A549 (cell line): ENCODE data around the gene DMXL2.

ENCODE experiments used
- CBX2 ChIP-seq: fragments of 200-600 bp; sonication (generic); IDR thresholded peaks from 2 replicates; pipeline ENCODE4 v1.6.1; 2016; ENCODE audit warnings: low read depth, mild to moderate bottlenecking, borderline replicate concordance
- CBX8 ChIP-seq: fragments of 200-600 bp; sonication (generic); IDR thresholded peaks from 2 replicates; pipeline ENCODE4 v1.6.1; 2016
- CEBPB ChIP-seq, 2 experiments: fragments of >200 bp in 1 of 2; sonication (Bioruptor Twin) in 1 of 2; formaldehyde crosslinking in 1 of 2; IDR thresholded peaks; 2 replicates each; pipeline ENCODE4 v1.6.1; 2012 to 2016
- CHD2 ChIP-seq: fragments of 150-350 bp; IDR thresholded peaks from 2 replicates; pipeline ENCODE4 v1.6.1; 2014; ENCODE audit warnings: low read length; ENCODE audit not compliant: partially characterized antibody
- EP300 ChIP-seq, 2 experiments: fragments of >200 bp; sonication (Bioruptor Twin); formaldehyde crosslinking; IDR thresholded peaks; 2 replicates in 1 of 2; 3 replicates in 1 of 2; pipeline ENCODE4 v1.6.1; 2016 to 2017
- JUN ChIP-seq, 2 experiments: fragments of >200 bp; sonication (Bioruptor Twin); formaldehyde crosslinking; IDR thresholded peaks; 2 replicates in 1 of 2; 3 replicates in 1 of 2; pipeline ENCODE4 v1.6.1; 2016 to 2017
- MAFK ChIP-seq: fragments of 450-650 bp; IDR thresholded peaks from 2 replicates; pipeline ENCODE4 v1.6.1; 2014; ENCODE audit not compliant: partially characterized antibody
- POLR2A ChIP-seq: IDR thresholded peaks from 2 replicates; pipeline ENCODE4 v1.6.1; 2012; ENCODE audit warnings: mild to moderate bottlenecking, low read length
- SMC3 ChIP-seq: fragments of >200 bp; sonication (Bioruptor Twin); formaldehyde crosslinking; IDR thresholded peaks from 3 replicates; pipeline ENCODE4 v1.6.1; 2018; ENCODE audit warnings: inconsistent platforms
- SREBF2 ChIP-seq: fragments of 450-650 bp; IDR thresholded peaks from 2 replicates; pipeline ENCODE4 v1.6.1; 2014; ENCODE audit warnings: mild to moderate bottlenecking, moderate library complexity
- ZNF302 ChIP-seq: fragments of 250-450 bp; sonication (Bioruptor Pico); IDR thresholded peaks from 2 replicates; pipeline ENCODE4 v1.9.0; 2021; ENCODE audit warnings: inconsistent platforms, mild to moderate bottlenecking, moderate library complexity
- TF ChIP-seq, protein P1 (sequence below): fragments of >200 bp; sonication (Bioruptor Twin); formaldehyde crosslinking; IDR thresholded peaks from 3 replicates; pipeline ENCODE4 v1.5.1; 2016
- TF ChIP-seq, protein P2 (sequence below): fragments of 200-600 bp; sonication (generic); IDR thresholded peaks from 2 replicates; pipeline ENCODE4 v1.6.1; 2016; ENCODE audit warnings: antibody characterized with exemption, mild to moderate bottlenecking, moderate library complexity
- TF ChIP-seq, protein P3 (sequence below): IDR thresholded peaks from 2 replicates; pipeline ENCODE4 v1.6.1; 2012

DNA sequence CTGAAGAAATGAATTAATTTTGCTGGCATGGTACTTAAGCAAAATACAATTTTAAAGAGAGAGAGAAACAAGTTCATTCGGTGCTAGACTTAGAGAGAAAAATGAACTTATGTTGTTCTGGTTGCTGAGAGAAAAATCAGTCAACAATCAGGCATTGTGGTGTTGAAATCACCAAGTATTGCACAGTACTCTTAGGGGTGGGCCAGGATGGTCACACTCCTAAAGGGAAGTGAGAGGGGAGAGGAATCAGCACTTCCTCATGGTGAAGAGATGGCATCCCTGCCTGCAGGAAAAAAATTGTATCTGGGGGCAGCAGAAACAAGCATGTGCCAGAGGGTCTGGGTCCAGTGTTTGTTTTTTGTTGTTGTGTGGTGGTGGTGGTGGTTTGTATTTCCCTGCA lies 7.0 kb upstream of the DMXL2 start:
- TF ChIP-seq MAFK (no peak), SREBF2 (no peak), JUN (IDR thresholded peaks at IDR 0.05) (no peak), CHD2 (no peak), POLR2A (no peak), ZNF302 (CRISPR knock-in tag) (no peak), EP300 (IDR thresholded peaks at IDR 0.05) (no peak), SMC3 (no peak), CBX8 (no peak), CBX2 (no peak), CEBPB (IDR thresholded peaks at IDR 0.05) (no peak)
- TF ChIP-seq, protein P1, sequence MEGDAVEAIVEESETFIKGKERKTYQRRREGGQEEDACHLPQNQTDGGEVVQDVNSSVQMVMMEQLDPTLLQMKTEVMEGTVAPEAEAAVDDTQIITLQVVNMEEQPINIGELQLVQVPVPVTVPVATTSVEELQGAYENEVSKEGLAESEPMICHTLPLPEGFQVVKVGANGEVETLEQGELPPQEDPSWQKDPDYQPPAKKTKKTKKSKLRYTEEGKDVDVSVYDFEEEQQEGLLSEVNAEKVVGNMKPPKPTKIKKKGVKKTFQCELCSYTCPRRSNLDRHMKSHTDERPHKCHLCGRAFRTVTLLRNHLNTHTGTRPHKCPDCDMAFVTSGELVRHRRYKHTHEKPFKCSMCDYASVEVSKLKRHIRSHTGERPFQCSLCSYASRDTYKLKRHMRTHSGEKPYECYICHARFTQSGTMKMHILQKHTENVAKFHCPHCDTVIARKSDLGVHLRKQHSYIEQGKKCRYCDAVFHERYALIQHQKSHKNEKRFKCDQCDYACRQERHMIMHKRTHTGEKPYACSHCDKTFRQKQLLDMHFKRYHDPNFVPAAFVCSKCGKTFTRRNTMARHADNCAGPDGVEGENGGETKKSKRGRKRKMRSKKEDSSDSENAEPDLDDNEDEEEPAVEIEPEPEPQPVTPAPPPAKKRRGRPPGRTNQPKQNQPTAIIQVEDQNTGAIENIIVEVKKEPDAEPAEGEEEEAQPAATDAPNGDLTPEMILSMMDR: no peak
- TF ChIP-seq, protein P2, sequence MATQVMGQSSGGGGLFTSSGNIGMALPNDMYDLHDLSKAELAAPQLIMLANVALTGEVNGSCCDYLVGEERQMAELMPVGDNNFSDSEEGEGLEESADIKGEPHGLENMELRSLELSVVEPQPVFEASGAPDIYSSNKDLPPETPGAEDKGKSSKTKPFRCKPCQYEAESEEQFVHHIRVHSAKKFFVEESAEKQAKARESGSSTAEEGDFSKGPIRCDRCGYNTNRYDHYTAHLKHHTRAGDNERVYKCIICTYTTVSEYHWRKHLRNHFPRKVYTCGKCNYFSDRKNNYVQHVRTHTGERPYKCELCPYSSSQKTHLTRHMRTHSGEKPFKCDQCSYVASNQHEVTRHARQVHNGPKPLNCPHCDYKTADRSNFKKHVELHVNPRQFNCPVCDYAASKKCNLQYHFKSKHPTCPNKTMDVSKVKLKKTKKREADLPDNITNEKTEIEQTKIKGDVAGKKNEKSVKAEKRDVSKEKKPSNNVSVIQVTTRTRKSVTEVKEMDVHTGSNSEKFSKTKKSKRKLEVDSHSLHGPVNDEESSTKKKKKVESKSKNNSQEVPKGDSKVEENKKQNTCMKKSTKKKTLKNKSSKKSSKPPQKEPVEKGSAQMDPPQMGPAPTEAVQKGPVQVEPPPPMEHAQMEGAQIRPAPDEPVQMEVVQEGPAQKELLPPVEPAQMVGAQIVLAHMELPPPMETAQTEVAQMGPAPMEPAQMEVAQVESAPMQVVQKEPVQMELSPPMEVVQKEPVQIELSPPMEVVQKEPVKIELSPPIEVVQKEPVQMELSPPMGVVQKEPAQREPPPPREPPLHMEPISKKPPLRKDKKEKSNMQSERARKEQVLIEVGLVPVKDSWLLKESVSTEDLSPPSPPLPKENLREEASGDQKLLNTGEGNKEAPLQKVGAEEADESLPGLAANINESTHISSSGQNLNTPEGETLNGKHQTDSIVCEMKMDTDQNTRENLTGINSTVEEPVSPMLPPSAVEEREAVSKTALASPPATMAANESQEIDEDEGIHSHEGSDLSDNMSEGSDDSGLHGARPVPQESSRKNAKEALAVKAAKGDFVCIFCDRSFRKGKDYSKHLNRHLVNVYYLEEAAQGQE: no peak
- TF ChIP-seq, protein P3, sequence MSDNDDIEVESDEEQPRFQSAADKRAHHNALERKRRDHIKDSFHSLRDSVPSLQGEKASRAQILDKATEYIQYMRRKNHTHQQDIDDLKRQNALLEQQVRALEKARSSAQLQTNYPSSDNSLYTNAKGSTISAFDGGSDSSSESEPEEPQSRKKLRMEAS: no peak
